ENCODE data around the gene ZBTB5. TPM values are rescaled to one million over a fixed set of nuclear protein-coding genes. Genes with fewer than 3 reads are reported as not detected.

The ZBTB5 gene
- polyA plus RNA-seq, 2 of the 4 experiments (the other 2 are of a cell fraction) = 12.4 to 18.1 TPM

DNA sequence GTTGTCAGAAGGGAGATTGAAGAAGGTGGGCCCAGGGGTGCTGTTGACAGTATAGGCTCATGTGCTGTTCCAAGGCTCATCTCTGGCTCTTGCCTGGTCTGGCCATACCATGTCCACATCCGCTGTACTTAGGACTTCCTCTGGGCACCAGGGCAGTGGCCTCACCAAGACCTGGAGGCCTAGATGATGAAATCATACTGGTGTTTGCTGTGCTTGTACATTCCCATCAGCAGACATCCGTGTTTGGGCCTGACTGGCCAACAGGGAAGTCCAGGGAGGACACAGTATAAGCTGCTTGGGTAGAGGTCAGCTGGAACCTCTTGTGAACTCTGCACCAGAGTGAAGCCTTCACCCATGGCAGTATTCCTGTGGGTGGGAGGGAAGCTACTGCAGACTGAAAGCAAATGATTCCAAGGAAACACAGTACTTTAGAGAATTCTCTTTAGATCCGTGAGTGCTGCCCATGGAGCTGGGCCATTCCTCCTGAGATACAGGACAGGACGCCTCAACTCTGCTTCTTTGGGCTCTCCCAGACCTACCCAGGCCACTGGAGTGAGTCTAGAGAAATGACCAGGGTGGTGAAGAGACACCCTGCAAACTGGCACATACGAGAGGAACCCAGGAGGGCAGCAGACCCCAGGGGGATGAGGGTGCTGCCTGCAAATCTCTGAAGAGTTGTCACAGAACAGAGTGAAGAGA lies 43.0 kb upstream of the ZBTB5 start:
- no peak overlapping the region for H3K4me2 ChIP-seq
- peak in 1 of 2 experiments; percentile 6; a peak in 1 of 6 replicates for ATAC-seq
- POLR2A ChIA-PET = no interaction called here
- no peak for TF ChIP-seq REST (IDR thresholded peaks at IDR 0.05)
- no peak for TF ChIP-seq FOXS1 (CRISPR knock-in tag; IDR thresholded peaks at IDR 0.05)
- TF ChIP-seq HEYL (CRISPR knock-in tag; IDR thresholded peaks at IDR 0.05) = no peak
- no peak for TF ChIP-seq FOSB (CRISPR knock-in tag; IDR thresholded peaks at IDR 0.05)
- TF ChIP-seq TFCP2L1 (CRISPR knock-in tag; IDR thresholded peaks at IDR 0.05) = no peak
- no peak for TF ChIP-seq MAFK (IDR thresholded peaks at IDR 0.05; ENCODE audit: partially characterized antibody)
- no peak for TF ChIP-seq HOXB5 (CRISPR knock-in tag; IDR thresholded peaks at IDR 0.05)
- TF ChIP-seq NR3C1 (IDR thresholded peaks at IDR 0.05) = no peak
- TF ChIP-seq, protein P1, sequence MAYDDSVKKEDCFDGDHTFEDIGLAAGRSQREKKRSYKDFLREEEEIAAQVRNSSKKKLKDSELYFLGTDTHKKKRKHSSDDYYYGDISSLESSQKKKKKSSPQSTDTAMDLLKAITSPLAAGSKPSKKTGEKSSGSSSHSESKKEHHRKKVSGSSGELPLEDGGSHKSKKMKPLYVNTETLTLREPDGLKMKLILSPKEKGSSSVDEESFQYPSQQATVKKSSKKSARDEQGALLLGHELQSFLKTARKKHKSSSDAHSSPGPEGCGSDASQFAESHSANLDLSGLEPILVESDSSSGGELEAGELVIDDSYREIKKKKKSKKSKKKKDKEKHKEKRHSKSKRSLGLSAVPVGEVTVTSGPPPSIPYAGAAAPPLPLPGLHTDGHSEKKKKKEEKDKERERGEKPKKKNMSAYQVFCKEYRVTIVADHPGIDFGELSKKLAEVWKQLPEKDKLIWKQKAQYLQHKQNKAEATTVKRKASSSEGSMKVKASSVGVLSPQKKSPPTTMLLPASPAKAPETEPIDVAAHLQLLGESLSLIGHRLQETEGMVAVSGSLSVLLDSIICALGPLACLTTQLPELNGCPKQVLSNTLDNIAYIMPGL (CRISPR knock-in tag; IDR thresholded peaks at IDR 0.05; ENCODE audit: borderline replicate concordance) = no peak
- no peak for TF ChIP-seq HOXB13 (CRISPR knock-in tag; IDR thresholded peaks at IDR 0.05; ENCODE audit: low read depth)
- TF ChIP-seq HOXA7 (CRISPR knock-in tag; IDR thresholded peaks at IDR 0.05) = no peak
- TF ChIP-seq FOSL2 (IDR thresholded peaks at IDR 0.05) = no peak
- no peak for TF ChIP-seq FOSL2 (CRISPR knock-in tag; IDR thresholded peaks at IDR 0.05)
- no peak for TF ChIP-seq CTCF (IDR thresholded peaks at IDR 0.05)
- no peak for TF ChIP-seq JUNB (IDR thresholded peaks at IDR 0.05)
- FAIRE-seq = no peak
- no peak overlapping the region for H3K4me3 ChIP-seq
- H3K27ac ChIP-seq = no peak overlapping the region
- WGBS (ENCODE audit: missing lambda C conversion rate) = 85% methylated on average over 5 of the region's 5 CpGs
- H3K4me1 ChIP-seq = no peaks in the 10 kb centered on the region
- CTCF ChIA-PET = interaction anchor here (0.6 to 3.3 kb wide), 8 partner anchors 9 to 93 kb away, joined by 3 to 14 read pairs (median 5); no protein-coding TSS in a partner anchor
- no peaks in the 10 kb centered on the region for H3K9me3 ChIP-seq
- DNase-seq (ENCODE audit: low read depth in 1 of 2, low spot score in 1 of 2) = no peak

- WGBS (ENCODE audit: missing lambda C conversion rate) = 89% methylated on average over 11 of the region's 11 CpGs
- Histone ChIP-seq H3K9me3 (no peaks in the 10 kb centered on the region), H3K4me1 (no peaks in the 10 kb centered on the region), H3K4me3 (no peak overlapping the region), H3K27ac (no peak overlapping the region), H3K4me2 (no peak overlapping the region)
- ATAC-seq = no peak
- ChIA-PET CTCF (interaction anchor here (0.6 to 3.3 kb wide), 6 partner anchors 9 to 92 kb away, joined by 3 to 14 read pairs (median 4); no protein-coding TSS in a partner anchor), POLR2A (no interaction called here)
- TF ChIP-seq HDAC2 (IDR thresholded peaks at IDR 0.05) = no peak
- TF ChIP-seq CBX2 (IDR thresholded peaks at IDR 0.05; ENCODE audit: borderline replicate concordance, low read depth) = no peak
- no peak for TF ChIP-seq MAZ (IDR thresholded peaks at IDR 0.05; ENCODE audit: borderline replicate concordance, low read depth, low read length)
- no peak for TF ChIP-seq ZFP36 (IDR thresholded peaks at IDR 0.05; ENCODE audit: borderline replicate concordance, partially characterized antibody)
- no peak for TF ChIP-seq FOSL2 (IDR thresholded peaks at IDR 0.05)
- no peak for TF ChIP-seq FOSL2 (CRISPR knock-in tag; IDR thresholded peaks at IDR 0.05)
- FAIRE-seq = no peak
- no peak for DNase-seq (ENCODE audit: low read depth in 1 of 2, low spot score in 1 of 2)
Observed at GRCh38 chr9:37507566-37508134, 42.4 kb upstream of the ZBTB5 start.

All from A549 (cell line).